Inflammatory macrophage (primary cell): ENCODE measurements around the gene CYB5D1.

Source experiments
- DNase-seq, 2 donors: peaks; one replicate each; pipeline ENCODE4 v3.0.0-alpha.2; 2020 to 2022

The CYB5D1 gene

GRCh38 chr17:7886227-7887037, 28.6 kb downstream of the CYB5D1 start:
- DNase-seq: no peak

- DNase-seq: peak in 1 of 2 donors; percentile 45
Measured at GRCh38 chr17:7887038-7887481, 29.3 kb downstream of the CYB5D1 start.

- peak; percentile 76 to 82 for DNase-seq
Measured at GRCh38 chr17:7887482-7888183, 29.8 kb downstream of the CYB5D1 start.

- no peak for DNase-seq
Measured at GRCh38 chr17:7888184-7888920, 30.5 kb downstream of the CYB5D1 start, which contains the start of gene CHD3. Gene CHD3, plus strand, starts transcription at chr17:7888789. Its CDS starts 212 bp downstream, at chr17:7889001.

GRCh38 chr17:7889166-7889955, 31.6 kb downstream of the CYB5D1 start:
- DNase-seq: peak; percentile 88 to 89

DNA sequence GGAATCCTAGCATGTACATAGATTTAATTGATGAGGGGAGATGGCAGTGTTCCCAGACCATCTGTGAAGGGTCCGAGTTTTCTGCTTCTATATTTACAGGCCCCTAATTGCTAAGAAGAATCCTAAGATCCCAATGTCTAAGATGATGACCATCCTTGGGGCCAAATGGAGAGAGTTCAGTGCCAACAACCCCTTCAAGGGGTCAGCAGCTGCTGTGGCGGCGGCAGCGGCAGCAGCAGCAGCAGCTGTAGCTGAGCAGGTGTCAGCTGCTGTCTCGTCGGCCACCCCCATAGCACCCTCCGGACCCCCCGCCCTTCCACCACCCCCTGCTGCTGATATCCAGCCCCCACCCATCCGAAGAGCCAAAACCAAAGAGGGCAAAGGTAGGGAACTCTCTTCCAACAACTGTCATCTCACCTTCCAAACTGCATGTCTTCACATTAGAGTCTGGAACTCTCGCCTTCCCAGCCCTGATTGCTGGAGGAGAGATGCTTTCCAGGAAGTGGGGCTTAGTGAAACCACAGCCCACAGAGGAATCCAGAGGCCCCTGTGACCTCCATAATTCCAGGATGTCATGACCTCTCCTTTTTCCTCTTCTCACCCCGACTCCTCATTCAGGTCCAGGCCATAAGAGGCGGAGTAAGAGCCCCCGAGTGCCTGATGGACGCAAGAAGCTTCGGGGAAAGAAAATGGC, 35.5 kb downstream of the CYB5D1 start:
- DNase-seq: no peak

DNA sequence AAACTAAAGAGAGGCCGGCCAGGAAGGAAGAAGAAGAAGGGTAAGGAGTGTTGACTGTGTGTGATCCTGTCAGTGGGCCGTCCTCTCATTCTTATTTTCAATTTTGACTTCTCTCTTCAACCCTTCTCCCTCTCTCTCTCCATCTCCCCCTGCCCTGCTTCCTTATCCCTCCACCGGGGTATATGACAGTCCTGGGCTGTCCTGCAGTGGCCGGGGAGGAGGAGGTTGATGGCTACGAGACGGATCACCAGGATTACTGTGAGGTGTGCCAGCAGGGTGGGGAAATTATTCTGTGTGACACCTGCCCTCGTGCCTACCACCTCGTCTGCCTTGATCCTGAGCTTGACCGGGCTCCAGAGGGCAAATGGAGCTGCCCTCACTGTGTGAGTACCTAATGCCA, 36.4 kb downstream of the CYB5D1 start:
- DNase-seq: no peak

DNA sequence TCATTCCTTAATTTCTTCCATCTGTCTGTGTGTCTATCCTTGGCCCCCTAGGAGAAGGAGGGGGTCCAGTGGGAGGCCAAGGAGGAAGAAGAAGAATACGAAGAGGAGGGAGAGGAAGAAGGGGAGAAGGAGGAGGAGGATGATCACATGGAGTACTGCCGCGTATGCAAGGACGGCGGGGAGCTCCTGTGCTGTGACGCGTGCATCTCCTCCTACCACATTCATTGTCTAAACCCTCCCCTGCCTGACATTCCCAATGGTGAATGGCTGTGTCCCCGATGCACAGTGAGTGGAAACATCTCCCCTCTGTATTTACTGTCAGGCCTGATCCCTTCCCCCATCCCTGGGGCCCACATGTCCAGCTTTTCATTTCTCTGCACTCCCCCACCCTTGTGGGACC, 37.1 kb downstream of the CYB5D1 start:
- no peak for DNase-seq

DNA sequence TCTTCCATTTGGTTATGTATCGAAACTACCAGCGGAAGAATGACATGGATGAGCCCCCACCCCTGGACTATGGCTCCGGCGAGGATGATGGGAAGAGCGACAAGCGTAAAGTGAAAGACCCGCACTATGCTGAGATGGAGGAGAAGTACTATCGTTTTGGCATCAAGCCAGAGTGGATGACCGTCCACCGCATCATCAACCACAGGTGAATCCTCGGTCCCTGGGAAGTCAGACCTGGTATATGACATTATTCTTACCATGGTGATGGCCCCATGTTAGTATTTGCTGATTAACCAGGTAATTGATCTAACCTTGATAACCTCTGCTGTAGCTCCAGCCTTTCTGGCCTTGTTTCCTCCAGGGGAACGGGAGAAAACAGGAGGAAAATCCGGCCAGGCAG, 39.3 kb downstream of the CYB5D1 start:
- DNase-seq: no peak

DNA sequence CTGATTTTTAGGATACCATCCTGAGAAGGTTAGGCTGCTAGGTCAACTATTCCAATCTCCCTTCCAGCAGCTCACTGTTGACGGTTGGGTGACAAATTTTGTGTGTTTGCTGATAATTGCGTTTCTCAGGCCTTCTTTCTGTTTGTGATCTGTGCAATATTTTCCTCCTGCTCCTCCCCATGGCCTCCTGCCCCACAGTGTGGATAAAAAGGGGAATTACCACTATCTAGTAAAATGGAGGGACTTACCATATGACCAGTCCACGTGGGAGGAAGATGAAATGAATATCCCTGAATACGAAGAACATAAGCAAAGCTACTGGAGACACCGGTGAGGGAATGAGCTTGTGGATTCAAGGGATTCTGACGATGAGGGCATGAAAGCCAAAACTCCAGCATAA, 40.0 kb downstream of the CYB5D1 start:
- peak; percentile 73 to 83 for DNase-seq

DNA sequence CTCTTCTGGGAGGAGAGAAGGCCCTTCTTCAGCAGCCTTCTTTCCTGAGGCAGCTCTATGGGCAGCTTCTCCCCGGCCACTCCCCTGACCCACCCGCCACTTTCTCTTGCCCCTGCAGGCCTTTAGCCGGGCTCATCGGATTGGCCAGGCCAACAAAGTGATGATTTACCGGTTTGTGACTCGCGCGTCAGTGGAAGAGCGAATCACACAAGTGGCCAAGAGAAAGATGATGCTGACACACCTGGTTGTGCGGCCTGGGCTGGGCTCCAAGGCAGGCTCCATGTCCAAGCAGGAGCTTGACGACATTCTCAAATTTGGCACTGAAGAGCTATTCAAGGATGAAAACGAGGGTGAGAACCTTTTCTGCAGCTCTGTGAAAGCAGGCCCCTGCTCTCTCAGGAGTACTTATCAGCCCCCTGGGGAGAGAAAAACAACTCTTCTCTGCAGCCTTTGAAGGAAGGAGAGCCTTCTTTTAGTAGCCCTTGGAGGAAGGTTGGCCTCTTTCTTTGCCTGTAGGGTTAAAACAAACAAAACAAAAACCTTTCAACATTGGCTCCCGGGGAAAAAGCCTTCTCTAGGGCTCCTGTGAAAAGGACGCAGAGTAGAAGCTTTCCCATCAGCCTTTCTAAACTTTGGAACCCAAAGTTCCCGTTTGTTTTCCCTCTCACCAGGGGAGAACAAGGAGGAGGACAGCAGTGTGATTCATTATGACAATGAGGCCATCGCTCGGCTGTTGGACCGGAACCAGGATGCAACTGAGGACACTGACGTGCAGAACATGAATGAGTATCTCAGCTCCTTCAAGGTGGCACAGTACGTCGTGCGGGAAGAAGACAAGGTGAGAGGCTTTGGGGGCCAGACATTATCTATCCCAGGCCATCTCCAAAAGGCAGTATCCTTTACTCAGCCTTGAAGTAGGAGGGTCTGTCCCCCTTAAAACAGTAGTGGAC, 45.6 kb downstream of the CYB5D1 start:
- DNase-seq: no peak

DNA sequence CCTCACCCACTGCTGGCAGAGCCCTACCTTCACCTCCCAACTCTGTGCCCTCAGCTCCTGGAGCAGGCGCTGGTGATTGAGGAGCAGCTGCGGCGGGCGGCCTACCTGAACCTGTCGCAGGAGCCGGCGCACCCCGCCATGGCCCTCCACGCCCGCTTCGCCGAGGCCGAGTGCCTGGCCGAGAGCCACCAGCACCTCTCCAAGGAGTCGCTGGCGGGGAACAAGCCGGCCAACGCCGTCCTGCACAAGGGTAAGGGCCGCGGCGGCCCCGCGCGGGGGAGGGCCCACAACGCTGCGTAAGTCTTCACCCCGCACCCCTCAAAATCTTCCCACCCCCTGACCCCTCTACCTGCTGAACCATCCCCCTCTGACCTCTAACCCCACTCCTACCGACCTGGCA, 51.3 kb downstream of the CYB5D1 start:
- DNase-seq: no peak

DNA sequence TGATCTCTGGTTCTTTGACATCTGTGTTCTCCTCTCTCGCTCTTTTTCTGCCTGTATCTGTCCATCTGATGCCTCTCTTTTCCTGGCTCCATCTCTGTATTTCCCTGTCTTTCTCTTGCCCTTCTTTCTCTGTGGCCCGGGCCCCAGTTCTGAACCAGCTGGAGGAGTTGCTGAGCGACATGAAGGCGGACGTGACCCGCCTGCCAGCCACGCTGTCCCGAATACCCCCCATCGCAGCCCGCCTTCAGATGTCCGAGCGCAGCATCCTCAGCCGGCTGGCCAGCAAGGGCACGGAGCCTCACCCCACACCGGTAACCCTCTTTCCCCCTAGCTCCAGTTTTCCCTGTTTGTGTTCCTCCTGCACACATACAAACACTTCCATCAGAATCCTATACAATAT, 52.5 kb downstream of the CYB5D1 start:
- no peak for DNase-seq

DNA sequence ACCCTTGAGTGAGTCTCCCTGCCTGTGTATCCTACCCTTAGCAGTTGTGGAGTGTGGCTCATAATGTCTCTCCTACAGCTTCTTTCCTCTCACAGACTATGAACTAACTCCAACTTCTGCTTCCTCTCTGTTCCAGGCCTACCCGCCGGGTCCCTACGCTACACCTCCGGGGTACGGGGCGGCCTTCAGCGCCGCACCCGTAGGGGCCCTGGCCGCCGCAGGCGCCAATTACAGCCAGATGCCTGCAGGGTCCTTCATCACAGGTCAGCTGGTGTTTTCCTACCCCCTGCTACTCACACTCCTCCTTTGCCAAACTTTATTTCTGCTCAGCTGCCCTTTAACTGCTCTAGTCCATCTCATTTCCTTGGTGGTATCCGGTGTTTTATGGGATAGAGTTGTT, 52.9 kb downstream of the CYB5D1 start:
- DNase-seq: peak in 1 of 2 donors; percentile 49

DNA sequence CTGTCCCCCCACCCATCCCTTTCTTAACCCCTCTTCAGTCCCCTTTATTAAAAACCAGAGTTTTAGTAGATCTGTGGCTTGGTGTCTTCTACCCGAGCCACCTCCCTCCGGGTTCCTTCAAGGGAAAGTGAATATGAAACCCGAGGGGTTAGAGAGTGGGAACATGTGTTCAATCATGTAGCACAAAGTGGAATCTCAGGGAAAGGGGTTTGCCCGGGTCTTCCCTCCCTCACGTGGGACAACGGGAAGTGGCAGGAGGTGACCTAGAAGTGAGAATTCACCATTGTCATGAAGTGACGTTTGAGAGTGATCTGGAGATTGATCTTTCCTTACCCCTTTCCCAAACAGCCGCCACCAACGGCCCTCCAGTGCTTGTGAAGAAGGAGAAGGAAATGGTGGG, 53.3 kb downstream of the CYB5D1 start:
- no peak for DNase-seq
